Measurements from ENCODE around the gene KRT16.

KRT16 gene

GRCh38 chr17:41565338-41565737, 47.2 kb downstream of the KRT16 start:
- Histone ChIP-seq H3K4me3 (ENCODE audit: low read length) (no peak overlapping the region), H2AFZ (ENCODE audit: low read length) (no peak overlapping the region)

GRCh38 chr17:41563607-41564170, 48.9 kb downstream of the KRT16 start:
- no peaks in the 10 kb centered on the region for H3K79me2 ChIP-seq (ENCODE audit: low read length)
- H3K4me1 ChIP-seq (ENCODE audit: low read length), result 0 out of 2 replicates have a peak, but pooled peaks cover 3% of the 10 kb centered on the region

More at GRCh38 chr17:41565338-41565737, 47.2 kb downstream of the KRT16 start:
- H3K27me3 ChIP-seq (replicated peaks; ENCODE audit: insufficient read depth, low read length), result peaks cover 15% of the 10 kb centered on the region
- no peaks in the 10 kb centered on the region for H3K79me2 ChIP-seq (ENCODE audit: low read length)
- DNase-seq, result no peak
- H3K27ac ChIP-seq (ENCODE audit: low read length), result no peak overlapping the region
- no peaks in the 10 kb centered on the region for H3K9me2 ChIP-seq (replicated peaks; ENCODE audit: insufficient read depth, low read length)
- H3K9me3 ChIP-seq (replicated peaks; ENCODE audit: insufficient read depth, low read length), result no peaks in the 10 kb centered on the region
- H3K36me3 ChIP-seq (replicated peaks; ENCODE audit: insufficient read depth, low read length), result no peaks in the 10 kb centered on the region
- TF ChIP-seq EZH2phosphoT487 (IDR thresholded peaks at IDR 0.05; ENCODE audit: low read length) (no peak), EZH2 (optimal IDR thresholded peaks at IDR 0.05; ENCODE audit: low read depth, low read length) (no peak)
- TF ChIP-seq, protein P1, sequence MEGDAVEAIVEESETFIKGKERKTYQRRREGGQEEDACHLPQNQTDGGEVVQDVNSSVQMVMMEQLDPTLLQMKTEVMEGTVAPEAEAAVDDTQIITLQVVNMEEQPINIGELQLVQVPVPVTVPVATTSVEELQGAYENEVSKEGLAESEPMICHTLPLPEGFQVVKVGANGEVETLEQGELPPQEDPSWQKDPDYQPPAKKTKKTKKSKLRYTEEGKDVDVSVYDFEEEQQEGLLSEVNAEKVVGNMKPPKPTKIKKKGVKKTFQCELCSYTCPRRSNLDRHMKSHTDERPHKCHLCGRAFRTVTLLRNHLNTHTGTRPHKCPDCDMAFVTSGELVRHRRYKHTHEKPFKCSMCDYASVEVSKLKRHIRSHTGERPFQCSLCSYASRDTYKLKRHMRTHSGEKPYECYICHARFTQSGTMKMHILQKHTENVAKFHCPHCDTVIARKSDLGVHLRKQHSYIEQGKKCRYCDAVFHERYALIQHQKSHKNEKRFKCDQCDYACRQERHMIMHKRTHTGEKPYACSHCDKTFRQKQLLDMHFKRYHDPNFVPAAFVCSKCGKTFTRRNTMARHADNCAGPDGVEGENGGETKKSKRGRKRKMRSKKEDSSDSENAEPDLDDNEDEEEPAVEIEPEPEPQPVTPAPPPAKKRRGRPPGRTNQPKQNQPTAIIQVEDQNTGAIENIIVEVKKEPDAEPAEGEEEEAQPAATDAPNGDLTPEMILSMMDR (IDR thresholded peaks at IDR 0.05; ENCODE audit: low read length), result no peak
- 0 out of 2 replicates have a peak, but pooled peaks cover 3% of the 10 kb centered on the region for H3K4me1 ChIP-seq (ENCODE audit: low read length)
- H3K9ac ChIP-seq (ENCODE audit: low read length), result no peak overlapping the region
- H3F3A ChIP-seq (ENCODE audit: insufficient read depth, low read length), result no peaks in the 10 kb centered on the region
- no peak overlapping the region for H3K4me2 ChIP-seq (ENCODE audit: low read depth, low read length)
- H4K20me1 ChIP-seq (ENCODE audit: insufficient read depth, low read length), result no peaks in the 10 kb centered on the region

DNA sequence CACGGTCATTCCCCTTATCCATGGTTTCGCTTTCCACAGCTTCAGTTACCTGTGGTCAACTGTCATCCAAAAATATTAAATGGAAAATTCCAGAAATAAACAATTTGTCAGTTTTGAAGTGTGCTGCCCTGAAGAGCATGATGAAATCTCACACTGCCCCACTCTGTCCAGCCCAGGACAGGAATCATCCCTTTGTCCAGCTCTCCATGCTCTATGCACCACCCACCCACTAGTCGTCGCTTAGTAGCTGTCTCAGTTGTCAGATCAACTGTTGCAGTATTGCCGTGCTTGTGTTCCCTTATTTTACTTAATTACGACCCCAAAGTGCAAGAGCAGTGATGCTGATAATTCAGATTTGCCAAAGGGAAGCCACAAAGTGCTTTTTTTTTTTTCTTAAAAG, 51.0 kb downstream of the KRT16 start:
- Histone ChIP-seq H3K36me3 (replicated peaks; ENCODE audit: insufficient read depth, low read length) (no peaks in the 10 kb centered on the region), H3F3A (ENCODE audit: insufficient read depth, low read length) (no peaks in the 10 kb centered on the region), H3K9me2 (replicated peaks; ENCODE audit: insufficient read depth, low read length) (no peaks in the 10 kb centered on the region), H3K4me1 (ENCODE audit: low read length) (0 out of 2 replicates have a peak, but pooled peaks cover 3% of the 10 kb centered on the region), H3K27me3 (replicated peaks; ENCODE audit: insufficient read depth, low read length) (peaks cover 16% of the 10 kb centered on the region), H4K20me1 (ENCODE audit: insufficient read depth, low read length) (no peaks in the 10 kb centered on the region), H3K9ac (ENCODE audit: low read length) (no peak overlapping the region), H3K4me3 (ENCODE audit: low read length) (no peak overlapping the region), H3K4me2 (ENCODE audit: low read depth, low read length) (no peak overlapping the region), H2AFZ (ENCODE audit: low read length) (no peak overlapping the region), H3K9me3 (replicated peaks; ENCODE audit: insufficient read depth, low read length) (no peaks in the 10 kb centered on the region), H3K27ac (ENCODE audit: low read length) (no peak overlapping the region), H3K79me2 (ENCODE audit: low read length) (no peaks in the 10 kb centered on the region)
- no peak for DNase-seq
- no peak for TF ChIP-seq EZH2phosphoT487 (IDR thresholded peaks at IDR 0.05; ENCODE audit: low read length)
- TF ChIP-seq, protein P1 (IDR thresholded peaks at IDR 0.05; ENCODE audit: low read length), result no peak

More at GRCh38 chr17:41563607-41564170, 48.9 kb downstream of the KRT16 start:
- no peak overlapping the region for H2AFZ ChIP-seq (ENCODE audit: low read length)
- H3K27ac ChIP-seq (ENCODE audit: low read length), result no peak overlapping the region
- TF ChIP-seq EZH2 (optimal IDR thresholded peaks at IDR 0.05; ENCODE audit: low read depth, low read length), result no peak
- TF ChIP-seq, protein P1 (IDR thresholded peaks at IDR 0.05; ENCODE audit: low read length), result no peak
- TF ChIP-seq EZH2phosphoT487 (IDR thresholded peaks at IDR 0.05; ENCODE audit: low read length), result no peak
- no peaks in the 10 kb centered on the region for H3K9me2 ChIP-seq (replicated peaks; ENCODE audit: insufficient read depth, low read length)
- H3K27me3 ChIP-seq (replicated peaks; ENCODE audit: insufficient read depth, low read length), result peaks cover 5% of the 10 kb centered on the region; the same call in 1 of the 2 replicates
- no peaks in the 10 kb centered on the region for H3F3A ChIP-seq (ENCODE audit: insufficient read depth, low read length)
- H3K36me3 ChIP-seq (replicated peaks; ENCODE audit: insufficient read depth, low read length), result no peaks in the 10 kb centered on the region
- no peak overlapping the region for H3K4me3 ChIP-seq (ENCODE audit: low read length)
- H3K9me3 ChIP-seq (replicated peaks; ENCODE audit: insufficient read depth, low read length), result no peaks in the 10 kb centered on the region
- DNase-seq, result no peak
- H3K9ac ChIP-seq (ENCODE audit: low read length), result no peak overlapping the region
- no peaks in the 10 kb centered on the region for H4K20me1 ChIP-seq (ENCODE audit: insufficient read depth, low read length)
- no peak overlapping the region for H3K4me2 ChIP-seq (ENCODE audit: low read depth, low read length)

Measured in MM.1S (cell line).